Panc1 (cell line): ENCODE data around the gene PMS1. TPM values are rescaled to one million over a fixed set of nuclear protein-coding genes. Genes with fewer than 3 reads are reported as not detected.

Experiments used
- ATAC-seq: fragments of 200-7000 bp; cut with Tn5 transposase; 2 replicates; pipeline ENCODE4 v1.9.1; 2020; ENCODE audit warnings: mild to moderate bottlenecking, moderate library complexity
- BruUV-seq: library from RNA; stranded (reverse); fragments of 400-500 nt; replicated peaks from 2 replicates; lab custom pipeline; 2021; lab: Mats Ljungman, UMichigan
- CTCF ChIA-PET: fragments of 300-600 bp; sonication (Branson Sonifier 250); formaldehyde crosslinking; loops from one replicate; lab custom pipeline; 2022; ENCODE audit warnings: antibody characterized with exemption; lab: Charles Lee
- POLR2A ChIA-PET: fragments of 300-600 bp; sonication (Branson Sonifier 250); formaldehyde crosslinking; loops from one replicate; lab custom pipeline; 2022; ENCODE audit warnings: antibody characterized with exemption; lab: Charles Lee
- DNase-seq: peaks from one replicate; pipeline ENCODE4 v3.0.0-alpha.2; 2010; ENCODE audit warnings: low read depth, low spot score
- H3K27ac ChIP-seq: 2 replicates; pipeline ENCODE4 v1.5.1; 2011; ENCODE audit warnings: mild to moderate bottlenecking, low read length, inconsistent platforms
- H3K27me3 ChIP-seq: fragments of 200-500 bp; sonication (Bioruptor generic); 2 replicates; pipeline ENCODE4 v1.6.0; 2014; ENCODE audit warnings: low read length, inconsistent platforms; ENCODE audit not compliant: control insufficient read depth, insufficient read depth
- H3K36me3 ChIP-seq: fragments of 200-500 bp; sonication (Bioruptor generic); 2 replicates; pipeline ENCODE4 v1.5.1; 2014; ENCODE audit warnings: inconsistent platforms, mild to moderate bottlenecking, low read length, moderate library complexity; ENCODE audit not compliant: control insufficient read depth, insufficient read depth
- H3K4me1 ChIP-seq: 2 replicates; pipeline ENCODE4 v1.5.1; 2011; ENCODE audit warnings: inconsistent platforms, mild to moderate bottlenecking, low read length, moderate library complexity; ENCODE audit not compliant: control insufficient read depth, insufficient read depth
- H3K4me3 ChIP-seq, 2 experiments: 2 replicates each; pipeline ENCODE4 v1.5.1; 2011 to 2012; ENCODE audit warnings: low read depth in 2 of 2, low read length in 2 of 2, mild to moderate bottlenecking in 2 of 2, inconsistent platforms in 1 of 2, moderate library complexity in 1 of 2
- H3K9me3 ChIP-seq: fragments of 200-500 bp; sonication (Bioruptor generic); 2 replicates; pipeline ENCODE4 v1.5.1; 2014; ENCODE audit warnings: low read depth, mild to moderate bottlenecking, inconsistent platforms, low read length, moderate library complexity; ENCODE audit not compliant: control insufficient read depth, insufficient read depth
- POLR2AphosphoS5 ChIP-seq: IDR thresholded peaks from 2 replicates; pipeline ENCODE4 v1.6.1; 2012; ENCODE audit warnings: mild to moderate bottlenecking, low read depth, low read length, moderate library complexity
- SIN3A ChIP-seq: IDR thresholded peaks from 2 replicates; pipeline ENCODE4 v1.6.1; 2012; ENCODE audit warnings: low read depth, mild to moderate bottlenecking, low read length, moderate library complexity, borderline replicate concordance; ENCODE audit not compliant: insufficient read depth
- TCF7L2 ChIP-seq: IDR thresholded peaks from 2 replicates; pipeline ENCODE4 v1.6.1; 2011; ENCODE audit warnings: mild to moderate bottlenecking, low read depth, low read length, inconsistent platforms
- in situ Hi-C: cut with HindIII; loops from 2 replicates; pipeline ENCODE4 v1.10.0; 2016; ENCODE audit warnings: low sequenced_read_pairs, low pct_unique_long_range_greater_than_20kb
- intact Hi-C: fragments of 100-400 bp; cut with micrococcal nuclease; formaldehyde crosslinking; loops from one replicate; pipeline ENCODE4 v1.10.0; 2022; ENCODE audit not compliant: unreplicated experiment
- total RNA-seq: library from RNA; stranded (reverse); gene quantifications from one replicate; pipeline ENCODE4 v1.2.1, GENCODE V29; 2021; ENCODE audit not compliant: unreplicated experiment
- TF ChIP-seq, protein P1 (sequence below), 2 experiments: IDR thresholded peaks; 2 replicates each; pipeline ENCODE4 v1.6.1; 2011 to 2012; ENCODE audit warnings: low read depth in 2 of 2, control low read depth in 1 of 2, low read length in 1 of 2, mild to moderate bottlenecking in 1 of 2, moderate library complexity in 1 of 2; ENCODE audit not compliant: insufficient read depth in 1 of 2
- TF ChIP-seq, protein P2 (sequence below): fragments of 450-650 bp; IDR thresholded peaks from 2 replicates; pipeline ENCODE4 v1.5.1; 2017; ENCODE audit warnings: mild to moderate bottlenecking

Gene PMS1
- total RNA-seq, 1 experiment from 2014 or later = 47.0 TPM

DNA sequence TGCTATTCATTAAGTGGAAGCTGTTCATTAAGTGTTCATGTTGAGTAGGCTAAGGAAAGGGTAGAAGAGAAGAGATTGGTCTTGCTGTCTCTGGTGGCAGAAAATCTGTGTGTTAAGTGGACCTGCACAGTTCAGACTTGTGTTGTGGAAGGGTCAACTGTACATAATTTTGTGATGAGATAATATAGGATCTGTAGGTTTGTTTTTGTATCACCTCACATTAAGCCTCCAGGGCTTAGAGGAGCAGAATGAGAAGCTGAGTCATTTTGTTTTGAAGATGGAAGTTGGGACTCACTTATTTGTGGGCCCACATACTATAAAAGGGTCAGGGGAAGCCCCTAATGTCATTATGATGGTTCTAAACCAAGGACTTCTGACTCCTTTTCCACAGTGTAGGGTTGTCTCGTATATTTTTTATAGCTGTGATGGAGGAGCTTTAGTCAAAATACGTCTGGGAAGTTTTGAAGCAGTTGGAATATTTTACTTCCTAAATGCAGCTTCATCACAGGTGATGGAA lies 18.2 kb downstream of the PMS1 start:
- Histone ChIP-seq H3K9me3 (no peaks in the 10 kb centered on the region), H3K27ac (no peak overlapping the region), H3K4me1 (peaks cover 4% of the 10 kb centered on the region; the same call in 1 of the 2 replicates), H3K4me3 (no peak overlapping the region), H3K36me3 (peaks cover 20% of the 10 kb centered on the region; the same call in 1 of the 2 replicates), H3K27me3 (no peaks in the 10 kb centered on the region)
- POLR2A ChIA-PET = no interaction called here
- CTCF ChIA-PET = interaction anchor here (0.6 kb wide), 1 partner anchor 74 kb away, joined by 4 read pairs; no protein-coding TSS in a partner anchor
- ATAC-seq (no peak), DNase-seq (no peak)
- TF ChIP-seq POLR2AphosphoS5 (no peak), TCF7L2 (no peak), SIN3A (no peak)
- TF ChIP-seq, protein P1, sequence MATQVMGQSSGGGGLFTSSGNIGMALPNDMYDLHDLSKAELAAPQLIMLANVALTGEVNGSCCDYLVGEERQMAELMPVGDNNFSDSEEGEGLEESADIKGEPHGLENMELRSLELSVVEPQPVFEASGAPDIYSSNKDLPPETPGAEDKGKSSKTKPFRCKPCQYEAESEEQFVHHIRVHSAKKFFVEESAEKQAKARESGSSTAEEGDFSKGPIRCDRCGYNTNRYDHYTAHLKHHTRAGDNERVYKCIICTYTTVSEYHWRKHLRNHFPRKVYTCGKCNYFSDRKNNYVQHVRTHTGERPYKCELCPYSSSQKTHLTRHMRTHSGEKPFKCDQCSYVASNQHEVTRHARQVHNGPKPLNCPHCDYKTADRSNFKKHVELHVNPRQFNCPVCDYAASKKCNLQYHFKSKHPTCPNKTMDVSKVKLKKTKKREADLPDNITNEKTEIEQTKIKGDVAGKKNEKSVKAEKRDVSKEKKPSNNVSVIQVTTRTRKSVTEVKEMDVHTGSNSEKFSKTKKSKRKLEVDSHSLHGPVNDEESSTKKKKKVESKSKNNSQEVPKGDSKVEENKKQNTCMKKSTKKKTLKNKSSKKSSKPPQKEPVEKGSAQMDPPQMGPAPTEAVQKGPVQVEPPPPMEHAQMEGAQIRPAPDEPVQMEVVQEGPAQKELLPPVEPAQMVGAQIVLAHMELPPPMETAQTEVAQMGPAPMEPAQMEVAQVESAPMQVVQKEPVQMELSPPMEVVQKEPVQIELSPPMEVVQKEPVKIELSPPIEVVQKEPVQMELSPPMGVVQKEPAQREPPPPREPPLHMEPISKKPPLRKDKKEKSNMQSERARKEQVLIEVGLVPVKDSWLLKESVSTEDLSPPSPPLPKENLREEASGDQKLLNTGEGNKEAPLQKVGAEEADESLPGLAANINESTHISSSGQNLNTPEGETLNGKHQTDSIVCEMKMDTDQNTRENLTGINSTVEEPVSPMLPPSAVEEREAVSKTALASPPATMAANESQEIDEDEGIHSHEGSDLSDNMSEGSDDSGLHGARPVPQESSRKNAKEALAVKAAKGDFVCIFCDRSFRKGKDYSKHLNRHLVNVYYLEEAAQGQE (IDR thresholded peaks at IDR 0.05; ENCODE audit: insufficient read depth in 1 of 2, low read depth in 2 of 2, low read length in 1 of 2) = no peak
- TF ChIP-seq, protein P2, sequence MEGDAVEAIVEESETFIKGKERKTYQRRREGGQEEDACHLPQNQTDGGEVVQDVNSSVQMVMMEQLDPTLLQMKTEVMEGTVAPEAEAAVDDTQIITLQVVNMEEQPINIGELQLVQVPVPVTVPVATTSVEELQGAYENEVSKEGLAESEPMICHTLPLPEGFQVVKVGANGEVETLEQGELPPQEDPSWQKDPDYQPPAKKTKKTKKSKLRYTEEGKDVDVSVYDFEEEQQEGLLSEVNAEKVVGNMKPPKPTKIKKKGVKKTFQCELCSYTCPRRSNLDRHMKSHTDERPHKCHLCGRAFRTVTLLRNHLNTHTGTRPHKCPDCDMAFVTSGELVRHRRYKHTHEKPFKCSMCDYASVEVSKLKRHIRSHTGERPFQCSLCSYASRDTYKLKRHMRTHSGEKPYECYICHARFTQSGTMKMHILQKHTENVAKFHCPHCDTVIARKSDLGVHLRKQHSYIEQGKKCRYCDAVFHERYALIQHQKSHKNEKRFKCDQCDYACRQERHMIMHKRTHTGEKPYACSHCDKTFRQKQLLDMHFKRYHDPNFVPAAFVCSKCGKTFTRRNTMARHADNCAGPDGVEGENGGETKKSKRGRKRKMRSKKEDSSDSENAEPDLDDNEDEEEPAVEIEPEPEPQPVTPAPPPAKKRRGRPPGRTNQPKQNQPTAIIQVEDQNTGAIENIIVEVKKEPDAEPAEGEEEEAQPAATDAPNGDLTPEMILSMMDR = no peak
- in situ Hi-C loops (no loop called here), intact Hi-C loops (no loop called here)
- no TSS peak for BruUV-seq

DNA sequence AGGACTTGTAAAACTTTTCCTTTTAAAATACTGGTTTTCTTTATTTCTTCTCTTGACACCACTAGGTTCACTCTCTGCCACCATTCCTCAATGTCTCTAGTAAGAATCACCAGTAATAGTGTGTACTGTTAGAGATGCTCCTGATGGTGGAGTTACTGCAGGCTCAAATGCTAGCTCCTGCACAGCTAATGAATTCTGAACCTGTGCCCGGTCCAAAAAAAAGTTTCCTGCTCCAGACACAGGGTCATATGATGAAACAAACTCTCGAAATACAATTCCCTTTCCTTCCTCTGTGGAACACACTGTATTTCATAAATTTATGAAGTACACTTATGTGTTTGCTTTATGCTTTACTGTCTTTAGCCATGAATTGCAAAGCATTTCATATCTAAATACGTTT lies 19.2 kb downstream of the PMS1 start:
- ChIA-PET CTCF (no interaction called here), POLR2A (no interaction called here)
- TF ChIP-seq, protein P2 = no peak
- ATAC-seq (no peak), DNase-seq (no peak)
- Histone ChIP-seq H3K36me3 (peaks cover 23% of the 10 kb centered on the region; the same call in 1 of the 2 replicates), H3K4me3 (no peak overlapping the region), H3K27me3 (no peaks in the 10 kb centered on the region), H3K27ac (no peak overlapping the region), H3K9me3 (no peaks in the 10 kb centered on the region), H3K4me1 (peaks cover 2% of the 10 kb centered on the region; the same call in 1 of the 2 replicates)
- BruUV-seq = no TSS peak
- in situ Hi-C loops = no loop called here
- intact Hi-C loops = no loop called here
